Activated CD4-positive, alpha-beta T cell treated with anti-CD3 and anti-CD28 coated beads, Interleukin-2, amount 50 U/mL, for 4 hours (primary cell): Measurements from ENCODE around the gene TCOF1.

Experiments used
- DNase-seq, 2 experiments: peaks; one replicate each; pipeline ENCODE4 v3.0.0-alpha.2; 2020

Gene TCOF1

DNA sequence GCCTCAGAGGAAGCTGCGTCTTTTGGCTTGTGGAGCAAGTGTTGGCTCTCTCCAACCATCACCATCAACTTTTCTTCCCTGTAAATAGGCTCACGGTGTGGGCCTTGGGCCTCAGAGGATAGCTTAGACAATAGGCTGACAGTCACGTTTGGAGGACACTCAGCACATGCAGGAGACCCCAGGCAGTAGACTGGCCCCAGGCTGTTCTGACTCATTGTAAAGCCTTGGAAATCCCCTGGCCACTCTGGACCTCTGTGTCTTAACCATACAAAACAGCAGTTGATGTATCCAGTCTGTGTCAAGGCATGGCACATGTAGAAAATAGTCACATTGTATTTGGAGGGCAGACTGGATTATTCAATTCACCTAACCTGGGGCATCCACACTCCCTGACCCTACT, 36.6 kb downstream of the TCOF1 start:
- no peak for DNase-seq

DNA sequence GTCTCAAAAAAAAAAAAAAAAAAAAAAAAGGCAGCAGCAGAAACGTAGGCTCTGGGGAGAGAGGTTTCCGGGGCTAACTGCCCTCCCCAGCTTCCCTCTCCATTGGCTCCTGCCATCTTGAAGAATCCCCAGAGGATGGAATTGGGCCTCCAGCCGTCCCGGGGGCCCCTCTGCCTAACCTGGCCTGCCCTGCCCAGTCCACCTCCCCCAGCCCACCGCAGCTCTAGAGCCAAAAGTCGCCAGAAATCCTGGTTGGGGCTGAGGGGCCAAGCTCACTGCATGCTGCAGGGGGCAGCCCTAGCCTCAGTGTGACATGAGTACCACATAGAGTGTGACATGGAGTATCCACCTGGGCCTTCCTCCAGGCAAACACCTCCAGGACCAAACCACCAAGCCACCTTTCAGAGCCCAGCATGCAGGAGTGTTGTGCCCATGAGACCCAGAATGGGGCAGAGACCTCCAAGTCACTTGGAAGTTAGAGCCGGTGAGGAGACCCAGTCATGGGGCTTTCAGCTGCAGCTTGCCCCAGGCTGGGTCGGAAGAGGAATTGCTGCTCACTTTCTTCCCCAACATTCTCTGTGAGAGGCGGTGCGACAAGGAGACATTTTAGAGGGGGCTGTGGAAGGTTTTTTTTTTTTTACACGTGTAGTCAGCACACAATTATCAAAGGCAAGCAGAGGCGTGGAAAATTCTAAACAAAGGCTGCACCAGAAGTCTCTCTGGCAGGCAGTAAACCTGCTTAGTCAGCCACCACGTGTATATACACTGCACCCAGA, 37.6 kb downstream of the TCOF1 start:
- no peak for DNase-seq

DNA sequence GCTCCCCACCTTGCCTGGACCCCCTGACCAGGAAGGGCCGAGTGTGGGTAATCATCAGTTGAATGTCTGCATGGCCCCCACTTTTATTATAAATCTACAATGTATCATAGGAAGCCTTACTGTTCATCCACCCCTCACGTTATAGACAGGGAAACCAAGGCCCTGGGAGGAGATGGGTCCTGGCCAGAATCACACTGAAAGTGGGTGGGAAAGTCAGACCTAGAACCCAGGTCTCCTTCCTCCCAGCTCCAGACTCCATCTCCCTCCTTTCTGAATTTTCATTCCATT, 38.1 kb downstream of the TCOF1 start:
- DNase-seq: no peak

DNA sequence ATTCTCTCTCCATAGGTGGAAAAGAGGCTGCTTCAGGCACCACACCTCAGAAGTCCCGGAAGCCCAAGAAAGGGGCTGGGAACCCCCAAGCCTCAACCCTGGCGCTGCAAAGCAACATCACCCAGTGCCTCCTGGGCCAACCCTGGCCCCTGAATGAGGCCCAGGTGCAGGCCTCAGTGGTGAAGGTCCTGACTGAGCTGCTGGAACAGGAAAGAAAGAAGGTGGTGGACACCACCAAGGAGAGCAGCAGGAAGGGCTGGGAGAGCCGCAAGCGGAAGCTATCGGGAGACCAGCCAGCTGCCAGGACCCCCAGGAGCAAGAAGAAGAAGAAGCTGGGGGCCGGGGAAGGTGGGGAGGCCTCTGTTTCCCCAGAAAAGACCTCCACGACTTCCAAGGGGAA, 38.8 kb downstream of the TCOF1 start:
- DNase-seq: no peak

DNA sequence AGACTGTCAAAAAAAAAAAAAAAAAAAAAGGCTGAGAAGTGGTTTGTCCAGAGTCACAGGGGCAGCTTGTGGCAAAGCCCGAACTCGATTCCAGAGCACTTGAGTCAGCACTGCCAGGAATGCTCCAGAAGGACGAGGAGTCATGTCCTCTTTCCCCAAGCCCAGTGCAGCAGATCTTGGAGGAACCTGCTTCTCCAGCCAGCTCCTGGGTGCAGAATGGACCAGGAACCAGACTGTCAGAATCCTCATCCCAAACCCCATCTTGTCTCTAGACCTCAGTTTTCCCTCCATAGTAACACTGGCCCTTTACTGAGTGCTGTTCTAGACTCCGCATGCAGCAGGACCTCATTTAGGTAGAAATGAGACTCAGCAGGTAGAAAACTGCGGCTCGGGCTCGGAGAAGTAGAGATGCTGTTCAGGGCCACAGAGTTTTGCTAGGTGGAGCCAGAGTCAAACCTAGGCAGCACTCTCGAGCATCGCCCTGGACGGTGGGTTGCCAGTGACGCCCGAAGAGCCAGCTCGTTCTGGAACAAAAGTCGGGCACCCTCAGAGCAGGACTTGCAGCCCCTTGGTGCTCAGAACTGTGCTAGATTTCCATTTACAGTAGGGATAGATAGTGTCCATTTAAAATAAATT, 39.8 kb downstream of the TCOF1 start:
- DNase-seq: no peak

DNA sequence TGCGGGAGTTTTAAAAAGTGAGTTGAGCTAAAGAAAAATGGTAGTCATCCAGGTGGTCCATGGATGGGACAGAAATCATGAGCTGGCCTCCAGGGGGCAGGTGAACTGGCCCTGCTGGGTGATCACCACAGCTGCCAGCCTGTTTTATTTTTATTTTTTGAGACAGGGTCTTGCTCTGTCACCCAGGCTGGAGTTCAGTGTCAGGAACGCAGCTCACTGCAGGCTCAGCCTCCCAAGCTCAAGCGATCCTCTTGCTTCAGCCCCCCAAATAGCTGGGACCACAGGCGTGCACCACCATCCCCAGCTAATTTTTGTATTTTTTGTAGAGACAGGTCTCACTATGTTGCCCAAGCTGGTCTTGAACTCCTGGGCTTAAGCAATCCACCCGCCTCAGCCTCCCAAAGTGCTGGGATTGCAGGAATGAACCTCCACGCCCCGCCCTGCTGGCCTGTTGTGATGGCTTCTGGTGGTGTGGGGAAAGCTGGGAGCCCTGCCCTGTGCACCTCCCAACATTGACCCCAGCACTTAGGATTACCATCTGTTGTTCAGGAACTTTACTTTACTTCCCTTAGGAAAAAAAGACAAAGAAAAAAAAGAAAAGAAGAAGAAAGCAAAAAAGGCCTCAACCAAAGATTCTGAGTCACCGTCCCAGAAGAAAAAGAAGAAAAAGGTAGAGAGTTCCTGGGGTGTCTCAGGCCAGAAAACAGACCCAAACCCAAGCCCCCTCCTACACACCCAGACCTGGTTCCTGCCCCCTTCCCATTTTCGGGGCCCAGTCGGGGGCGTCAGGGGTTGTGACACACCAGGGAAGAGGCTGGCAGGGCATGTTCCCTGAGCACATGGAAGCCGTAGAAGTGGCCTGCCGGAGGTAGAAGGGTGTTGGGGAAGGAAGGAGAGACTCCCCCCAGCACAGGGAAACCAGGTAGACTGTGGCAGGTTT, 40.6 kb downstream of the TCOF1 start:
- no peak for DNase-seq

DNA sequence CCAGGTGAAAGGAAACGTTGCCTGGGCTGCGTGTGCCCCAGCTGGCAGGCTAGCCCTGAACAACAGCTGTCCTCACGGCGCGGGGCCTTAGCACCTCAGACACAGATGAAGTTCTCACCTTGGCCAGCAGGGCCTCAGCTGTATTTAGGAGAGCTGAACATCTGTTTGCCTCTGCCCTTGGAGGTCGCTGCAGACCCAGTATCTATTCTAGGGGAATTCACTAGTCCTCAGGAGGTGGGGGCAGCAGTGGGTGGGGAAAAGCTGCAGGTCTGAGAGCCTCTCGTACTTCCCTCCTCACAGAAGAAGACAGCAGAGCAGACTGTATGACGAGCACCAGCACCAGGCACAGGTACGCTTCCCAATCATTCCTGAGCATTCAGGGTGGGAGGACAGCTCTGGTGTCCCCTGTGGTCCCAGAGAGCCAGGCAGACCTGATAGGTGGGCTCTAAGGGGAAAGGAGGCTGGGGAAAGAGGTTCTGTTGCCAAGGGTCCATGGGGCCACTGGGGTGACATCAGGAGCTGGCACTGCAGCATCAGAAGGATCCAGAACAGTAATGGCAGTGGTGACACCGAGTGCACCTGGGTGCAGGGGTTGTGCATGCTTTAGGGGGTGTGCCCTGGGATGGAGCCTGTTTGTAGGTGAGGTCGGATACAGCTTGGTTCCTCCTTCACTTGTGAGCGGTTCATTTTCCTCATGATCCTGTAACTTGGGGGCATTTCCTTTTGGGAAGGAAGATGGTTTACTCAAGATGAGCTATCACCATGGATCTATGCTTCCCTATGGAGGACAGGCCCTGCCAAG, 41.4 kb downstream of the TCOF1 start:
- no peak for DNase-seq

DNA sequence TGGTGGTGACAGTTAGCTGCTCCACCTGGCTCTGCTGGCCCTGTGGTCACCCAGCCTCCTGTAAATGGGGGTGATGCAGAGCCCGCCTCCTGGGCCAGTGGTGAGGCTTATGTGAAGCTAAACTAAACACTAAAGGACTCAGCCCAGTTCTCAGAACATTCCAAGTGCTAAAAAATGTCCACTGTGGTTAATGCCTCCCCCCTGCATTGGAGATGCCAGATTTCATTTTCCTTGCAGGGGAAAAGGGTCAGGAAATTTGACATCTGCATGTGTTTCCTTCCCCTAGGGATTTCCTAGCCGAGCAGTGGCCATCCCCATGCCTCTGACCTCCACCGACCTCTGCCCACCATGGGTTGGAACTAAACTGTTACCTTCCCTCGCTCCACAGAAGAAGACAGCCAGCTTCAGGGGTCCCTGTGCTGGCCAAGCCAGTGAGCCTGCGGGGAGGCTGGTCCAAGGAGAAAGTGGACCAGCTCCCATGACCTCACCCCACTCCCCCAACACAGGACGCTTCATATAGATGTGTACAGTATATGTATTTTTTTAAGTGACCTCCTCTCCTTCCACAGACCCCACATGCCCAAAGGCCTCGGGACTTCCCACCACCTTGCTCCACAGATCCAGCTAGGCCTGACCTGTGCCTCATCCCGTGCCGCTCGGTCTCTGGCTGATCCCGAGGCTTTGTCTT, 42.2 kb downstream of the TCOF1 start:
- no peak for DNase-seq

DNA sequence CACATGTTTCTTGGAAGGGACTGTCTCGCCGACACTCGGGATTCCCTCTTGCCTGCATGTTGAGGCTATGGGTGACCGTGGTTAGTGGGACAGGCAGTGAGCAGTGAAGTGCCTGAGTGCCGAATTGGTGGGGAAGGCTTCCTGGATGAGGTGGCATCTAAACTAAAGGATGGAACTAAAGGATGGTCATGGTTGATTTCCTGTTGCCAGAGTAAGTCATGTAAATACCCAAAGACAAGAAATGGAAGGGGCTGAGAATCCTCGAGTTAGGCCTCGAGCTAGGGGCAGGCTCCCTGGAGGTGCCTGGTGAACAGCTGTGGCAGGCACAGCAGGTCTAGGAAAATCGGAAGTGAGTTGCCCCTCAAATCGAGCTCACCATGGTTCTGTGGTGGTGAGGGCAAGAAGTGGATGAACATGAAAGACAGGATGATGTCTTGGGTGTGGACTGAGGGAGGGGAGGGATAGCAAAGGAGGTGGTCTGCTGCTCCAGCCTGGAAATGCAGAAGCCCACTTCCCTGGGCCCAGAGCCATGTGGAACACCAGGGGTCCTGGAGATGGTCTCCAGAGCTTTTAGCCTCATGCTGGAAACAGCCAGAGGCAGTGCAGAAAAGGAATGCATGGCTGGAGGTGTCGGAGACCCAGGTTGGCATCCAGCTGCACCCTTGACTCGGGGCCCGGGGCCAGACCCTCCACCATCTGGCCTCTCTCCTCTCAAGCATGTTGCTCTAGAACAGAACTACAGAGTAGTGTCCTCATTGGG, 43.0 kb downstream of the TCOF1 start:
- no peak for DNase-seq

DNA sequence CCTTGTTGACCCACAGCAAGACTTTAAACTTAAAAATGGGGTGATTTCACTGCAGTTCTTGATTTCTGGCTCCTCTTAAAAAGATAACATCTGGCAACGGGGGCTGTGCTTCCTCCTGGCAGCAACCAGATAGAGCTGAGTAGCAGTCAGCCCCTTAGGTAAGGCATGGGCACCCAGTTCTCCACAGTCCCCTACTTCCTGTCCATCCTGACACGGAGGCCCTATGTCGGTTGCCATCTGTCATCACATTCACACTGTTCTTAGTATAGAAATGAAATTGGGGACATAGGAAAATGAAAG, 43.5 kb downstream of the TCOF1 start:
- no peak for DNase-seq

DNA sequence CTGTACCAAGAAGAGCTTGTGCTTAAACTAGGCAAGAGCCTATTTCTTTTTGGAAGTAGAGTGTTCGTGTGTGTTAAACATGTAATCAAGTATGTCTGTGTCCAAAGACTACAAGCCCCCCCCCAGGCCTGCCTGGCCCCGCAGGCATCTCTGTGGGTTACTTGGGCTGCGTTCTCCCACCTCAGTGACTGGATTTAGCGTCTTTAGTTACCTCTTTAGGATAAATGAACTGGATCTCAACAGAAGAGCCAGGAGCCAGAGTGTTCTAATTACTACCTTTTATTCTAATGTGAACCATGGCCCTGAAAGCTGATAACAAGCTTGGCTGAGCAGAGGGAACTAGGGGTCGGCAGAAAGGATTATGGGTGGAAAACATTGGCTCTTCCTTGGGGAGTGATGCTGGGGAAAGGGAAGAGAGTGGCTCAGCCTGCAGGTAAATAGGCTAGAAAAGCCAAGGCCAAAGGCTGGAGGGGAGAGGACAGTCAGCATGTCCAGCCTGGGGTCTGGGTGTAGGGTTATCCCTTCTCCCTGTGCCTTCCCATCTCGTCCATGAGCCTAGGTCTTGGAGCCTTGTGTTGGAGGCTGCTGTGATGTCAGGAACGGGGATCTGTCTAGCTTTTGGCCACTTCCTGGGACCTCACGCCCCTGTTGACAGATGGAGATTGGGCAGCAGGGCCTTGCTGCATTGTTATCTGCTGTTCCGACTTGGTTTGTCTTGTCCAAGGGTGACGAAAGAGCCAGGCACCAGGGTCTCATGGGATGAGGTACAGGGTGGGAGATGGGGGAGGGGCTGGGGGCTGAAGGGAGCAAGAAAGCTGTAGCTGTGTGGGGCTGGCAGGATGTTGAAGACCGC, 44.1 kb downstream of the TCOF1 start:
- no peak for DNase-seq

DNA sequence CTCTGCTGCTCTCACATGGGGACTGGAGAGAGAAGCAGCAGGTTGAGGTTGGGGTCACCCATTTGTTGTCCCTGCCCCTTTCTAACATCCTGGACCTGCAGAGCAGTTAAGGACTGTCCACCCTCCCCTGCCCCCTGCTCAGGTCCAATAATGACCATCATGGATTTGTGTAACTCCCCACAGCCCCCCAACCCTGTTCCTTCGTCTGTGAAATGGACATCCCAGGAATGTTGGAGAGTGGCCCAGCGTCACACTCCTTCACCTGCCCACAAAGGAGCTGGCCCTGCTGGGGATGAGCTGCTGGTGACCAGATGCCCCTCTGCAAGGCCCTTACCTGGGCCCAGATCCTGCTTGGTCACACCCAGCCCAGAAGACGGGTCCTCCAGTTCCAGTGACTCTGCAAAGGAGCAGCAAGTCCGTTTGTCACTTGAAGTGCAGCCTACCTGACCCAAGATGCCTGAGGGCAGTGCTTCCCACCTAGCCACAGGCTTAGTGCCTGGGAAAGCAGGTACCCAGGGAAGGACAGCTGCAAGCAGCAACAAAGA, 44.8 kb downstream of the TCOF1 start:
- no peak for DNase-seq

DNA sequence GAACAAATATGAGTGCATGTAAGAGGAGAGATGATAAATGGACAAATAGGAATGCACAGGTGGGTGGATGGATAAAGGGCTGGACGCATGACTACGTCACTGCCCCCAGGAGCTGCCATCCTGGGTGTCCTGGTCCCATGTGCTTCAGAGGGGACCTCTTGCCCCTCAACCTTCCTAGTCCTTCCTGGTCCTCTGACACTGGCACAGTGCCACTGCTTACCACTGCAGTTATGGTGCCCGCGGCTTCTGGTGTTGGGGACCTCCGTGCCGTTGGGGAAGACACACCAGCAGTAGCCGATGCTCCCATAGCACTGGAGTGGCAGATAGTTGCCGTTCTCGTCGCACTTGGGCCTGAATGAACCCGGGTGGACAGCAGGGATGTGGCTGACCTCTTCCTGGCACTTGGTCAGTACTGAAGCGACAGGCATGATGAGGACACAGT, 45.4 kb downstream of the TCOF1 start:
- DNase-seq: no peak

DNA sequence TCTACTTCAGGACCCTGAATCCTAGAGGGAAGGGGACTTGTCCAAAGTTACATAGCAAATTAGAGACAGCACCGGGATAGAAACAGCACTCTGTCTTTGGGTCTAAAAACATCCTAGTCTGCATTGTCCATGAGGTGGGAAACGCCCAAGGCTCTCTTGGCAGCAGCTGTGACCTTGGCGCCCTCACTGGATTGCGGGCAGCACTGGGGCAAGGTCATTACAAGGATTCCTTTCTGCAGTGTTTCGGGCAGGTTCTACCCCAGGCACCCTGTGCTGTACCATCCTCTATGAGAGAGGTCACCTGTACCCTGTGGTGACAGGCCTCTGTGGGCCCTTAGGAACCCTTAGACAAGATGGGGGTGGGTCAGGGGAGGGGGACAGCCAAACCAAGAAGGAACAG, 46.6 kb downstream of the TCOF1 start:
- no peak for DNase-seq

DNA sequence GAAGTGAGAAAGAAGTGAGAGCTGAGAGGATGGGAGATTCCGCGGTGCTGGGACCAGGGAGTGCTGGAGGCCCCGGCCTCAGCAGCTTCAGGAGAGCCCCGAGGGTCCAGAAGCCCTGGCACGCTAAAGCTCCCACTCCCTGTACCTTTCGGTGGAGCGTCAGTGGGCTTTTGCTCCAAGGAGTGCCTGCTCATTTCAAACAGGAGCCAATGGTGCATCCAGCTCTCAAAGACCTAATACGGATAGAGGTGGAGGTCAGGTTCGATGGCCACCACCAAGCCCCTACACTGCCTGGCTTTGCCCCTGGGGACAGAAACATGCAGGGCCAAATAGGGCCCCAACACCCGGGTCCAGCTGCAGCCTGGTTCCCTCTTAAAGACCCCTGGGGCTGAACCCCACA, 47.0 kb downstream of the TCOF1 start:
- no peak for DNase-seq

DNA sequence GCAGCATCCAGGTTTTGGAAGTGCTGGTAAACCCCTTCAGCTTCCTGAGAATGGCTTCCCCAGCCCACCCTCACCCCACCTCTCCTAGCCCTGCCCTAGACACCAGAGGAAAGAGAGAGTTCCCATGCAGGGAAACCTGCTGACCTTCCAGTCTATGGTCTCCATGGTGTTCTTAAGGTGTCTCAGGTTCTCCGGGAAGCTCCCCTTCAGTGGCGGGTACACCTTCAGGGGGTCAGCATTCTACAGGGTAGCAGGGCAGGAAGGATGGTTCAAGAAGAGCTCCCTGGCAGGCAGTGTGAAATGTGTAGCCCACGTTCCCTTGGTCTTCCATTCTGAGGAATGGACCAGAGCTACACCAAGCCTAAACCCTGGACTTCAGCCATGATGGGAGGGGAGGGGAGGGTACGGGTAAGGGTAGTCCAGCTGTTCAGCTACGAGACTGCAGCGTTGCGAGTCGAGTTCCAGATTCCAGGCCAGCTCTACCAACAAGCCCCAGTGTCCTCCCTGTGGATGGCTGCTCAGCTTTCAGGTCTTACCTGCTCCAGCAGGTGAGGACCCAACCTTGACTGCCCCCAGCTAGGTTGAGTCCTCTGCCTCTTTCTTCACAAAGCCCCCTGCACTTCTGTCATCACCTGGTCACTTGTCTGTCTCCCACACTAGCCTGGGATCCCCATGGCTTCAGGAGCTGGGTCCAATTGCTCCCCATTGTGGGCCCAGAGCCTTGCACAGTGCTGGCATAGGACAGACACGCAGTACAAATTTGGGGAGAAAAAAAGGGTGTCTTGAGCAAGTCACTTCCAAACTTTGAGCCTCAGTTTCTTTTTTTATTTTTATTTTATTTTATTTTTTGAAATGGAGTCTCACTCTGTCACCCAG, 47.7 kb downstream of the TCOF1 start:
- no peak for DNase-seq

DNA sequence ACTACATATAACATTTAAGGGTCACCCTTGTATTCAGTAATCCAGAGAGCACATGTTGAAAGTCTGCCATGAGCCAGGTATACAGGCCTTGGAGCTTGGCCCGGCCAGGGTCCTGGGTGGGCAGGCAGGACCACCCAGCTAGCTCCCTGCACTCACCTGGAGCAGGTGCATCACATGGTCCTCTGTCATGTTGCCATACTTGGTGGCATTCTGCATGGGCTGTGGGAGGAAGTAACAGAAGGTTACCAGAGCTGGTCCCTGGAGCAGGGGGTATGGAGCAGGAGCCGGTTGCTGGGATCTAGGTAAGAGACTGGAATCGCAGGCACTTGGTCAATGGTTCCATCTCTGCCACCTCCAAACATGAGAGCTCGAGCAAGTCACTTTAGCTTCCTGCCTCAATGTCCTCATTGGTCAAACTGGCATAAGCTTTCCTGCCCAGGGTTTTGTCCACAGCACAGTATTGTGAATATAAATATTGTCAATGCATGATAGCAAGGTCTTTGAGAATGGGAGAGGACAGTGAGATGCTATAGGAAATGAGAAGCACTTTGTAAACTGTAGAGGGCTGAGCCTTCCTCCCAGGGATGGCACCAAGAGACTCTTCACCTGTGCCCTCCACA, 48.7 kb downstream of the TCOF1 start:
- DNase-seq: no peak

DNA sequence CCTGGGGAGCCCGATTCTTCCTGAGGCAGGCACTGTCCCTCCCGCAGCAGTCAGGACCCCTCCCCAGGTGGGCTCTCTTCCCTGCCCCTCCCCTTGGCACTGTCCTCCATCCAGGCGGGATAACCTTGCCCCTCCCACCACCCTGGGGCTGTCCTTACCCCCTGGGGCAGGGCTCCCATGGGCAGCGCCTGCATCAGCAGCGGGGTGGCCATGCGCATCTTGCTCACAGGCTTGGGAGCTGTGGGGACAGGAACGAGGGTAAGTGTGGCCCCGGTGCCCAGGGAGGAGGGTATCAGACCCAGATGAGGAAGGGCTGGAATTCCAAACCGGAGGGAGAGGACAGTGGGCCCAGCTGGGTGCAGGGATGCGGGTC, 49.2 kb downstream of the TCOF1 start:
- DNase-seq: no peak

DNA sequence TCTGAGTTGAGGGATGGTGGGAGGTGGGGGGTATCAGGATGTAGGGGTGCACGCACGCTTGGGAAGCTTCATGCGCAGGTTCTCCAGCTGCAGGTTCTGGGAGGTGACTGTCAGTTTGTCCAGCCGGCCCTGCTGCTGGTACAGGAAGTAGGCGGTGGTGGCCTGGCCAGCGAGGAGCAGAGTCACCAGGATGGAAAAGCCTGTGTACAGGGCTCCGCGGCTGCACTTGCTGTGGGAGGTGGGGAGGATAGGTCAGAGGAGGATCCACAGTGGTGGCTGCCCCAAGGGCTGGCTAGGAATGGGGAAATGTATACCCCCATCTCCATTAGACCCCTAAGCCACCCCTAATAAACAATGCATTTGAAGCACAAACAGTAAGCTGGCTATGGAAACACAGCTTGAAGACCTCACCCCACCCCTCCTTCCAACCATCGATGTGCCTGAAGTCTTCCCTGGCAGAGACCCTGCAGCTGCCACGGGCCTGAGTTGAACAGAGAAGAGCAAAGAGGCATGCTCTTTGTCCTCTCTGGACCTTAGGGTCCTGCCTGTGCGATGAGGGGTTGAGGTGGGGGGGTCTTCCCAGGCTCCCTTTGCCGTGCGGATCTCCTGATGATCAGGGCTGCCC, 49.7 kb downstream of the TCOF1 start:
- no peak for DNase-seq
